ENCODE data around the gene ANKS1B. TPM values are rescaled to one million over a fixed set of nuclear protein-coding genes. Genes with fewer than 3 reads are reported as not detected.
A peak's percentile ranks its signal among the peaks of the same experiment; 100 is the strongest.

ANKS1B gene
- total RNA-seq, 6 experiments from 2014 or later: 0.31 to 0.66 (median 0.37) TPM

DNA sequence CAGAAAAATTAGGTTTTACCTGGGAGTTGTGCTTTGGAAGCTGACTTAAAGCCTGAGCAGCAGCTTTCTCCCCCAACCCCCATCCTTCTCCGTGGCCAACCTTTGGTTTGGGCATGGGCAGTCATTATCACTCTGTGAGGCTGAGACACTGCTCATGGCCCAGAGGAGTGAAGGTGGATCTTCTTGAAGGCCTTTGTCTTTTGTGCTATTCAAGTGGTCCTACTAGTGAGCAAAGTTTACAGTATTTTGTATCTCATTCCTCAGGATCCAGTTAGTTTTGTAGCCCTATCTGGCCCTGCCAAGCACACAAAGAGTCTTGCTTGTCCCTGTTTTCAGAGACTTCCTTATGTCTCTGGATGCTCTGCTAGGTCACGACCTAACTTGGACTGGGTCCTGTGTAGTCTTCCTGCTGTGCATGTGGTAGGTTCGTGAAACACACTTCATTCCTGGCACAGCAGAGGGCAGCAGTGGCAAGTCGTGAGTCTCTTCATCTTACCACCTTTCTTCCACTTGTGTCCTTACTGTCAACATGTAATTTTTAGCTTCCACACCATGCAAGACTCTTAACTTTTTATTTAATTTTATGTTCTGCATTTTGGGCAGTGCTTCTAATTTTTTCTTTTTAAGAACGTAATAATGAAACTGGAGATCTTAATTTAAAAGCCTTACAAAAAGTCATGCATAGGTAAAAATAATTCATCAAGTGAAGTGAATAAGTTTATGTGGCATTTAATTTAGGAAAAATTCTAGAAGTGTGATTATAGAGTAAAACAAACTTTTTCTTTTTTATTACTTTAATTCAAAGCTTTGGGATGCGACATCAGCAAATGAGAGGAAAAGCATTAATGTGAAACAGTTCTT, 1285.9 kb downstream of the ANKS1B start:
- Mint-ChIP-seq H3K36me3 (ENCODE audit: low read depth) (peaks cover 19% of the 10 kb centered on the region), H3K9me3 (no peaks in the 10 kb centered on the region), H3K4me1 (ENCODE audit: low read depth) (peaks cover 9% of the 10 kb centered on the region), H3K4me3 (no peak overlapping the region), H3K27ac (peak overlapping the region; percentile 30; the same call in 1 of the 2 replicates), H3K27me3 (ENCODE audit: insufficient read depth) (no peaks in the 10 kb centered on the region)
- DNase-seq: peak; percentile 48
- TF ChIP-seq, protein P1, sequence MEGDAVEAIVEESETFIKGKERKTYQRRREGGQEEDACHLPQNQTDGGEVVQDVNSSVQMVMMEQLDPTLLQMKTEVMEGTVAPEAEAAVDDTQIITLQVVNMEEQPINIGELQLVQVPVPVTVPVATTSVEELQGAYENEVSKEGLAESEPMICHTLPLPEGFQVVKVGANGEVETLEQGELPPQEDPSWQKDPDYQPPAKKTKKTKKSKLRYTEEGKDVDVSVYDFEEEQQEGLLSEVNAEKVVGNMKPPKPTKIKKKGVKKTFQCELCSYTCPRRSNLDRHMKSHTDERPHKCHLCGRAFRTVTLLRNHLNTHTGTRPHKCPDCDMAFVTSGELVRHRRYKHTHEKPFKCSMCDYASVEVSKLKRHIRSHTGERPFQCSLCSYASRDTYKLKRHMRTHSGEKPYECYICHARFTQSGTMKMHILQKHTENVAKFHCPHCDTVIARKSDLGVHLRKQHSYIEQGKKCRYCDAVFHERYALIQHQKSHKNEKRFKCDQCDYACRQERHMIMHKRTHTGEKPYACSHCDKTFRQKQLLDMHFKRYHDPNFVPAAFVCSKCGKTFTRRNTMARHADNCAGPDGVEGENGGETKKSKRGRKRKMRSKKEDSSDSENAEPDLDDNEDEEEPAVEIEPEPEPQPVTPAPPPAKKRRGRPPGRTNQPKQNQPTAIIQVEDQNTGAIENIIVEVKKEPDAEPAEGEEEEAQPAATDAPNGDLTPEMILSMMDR (IDR thresholded peaks at IDR 0.05): peak; percentile 78

DNA sequence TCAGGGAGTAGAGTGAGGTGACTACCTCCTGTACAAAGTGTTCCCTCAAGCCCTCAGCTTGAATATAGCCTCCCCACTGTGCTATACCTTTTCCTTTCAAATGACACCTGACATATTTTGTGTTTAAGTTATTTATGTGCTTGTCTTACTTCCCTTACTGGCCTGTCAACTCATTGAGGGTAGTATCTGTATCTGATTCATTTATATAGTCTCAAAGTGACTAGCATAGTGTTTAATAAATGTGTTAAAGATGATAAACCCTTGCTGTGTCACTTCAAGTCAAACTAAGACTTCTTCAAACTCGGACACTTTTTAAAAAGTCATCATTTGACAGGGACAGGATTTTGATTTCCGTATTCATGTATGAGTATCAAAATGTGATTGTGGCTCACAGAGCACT, 1287.5 kb downstream of the ANKS1B start:
- no peaks in the 10 kb centered on the region for H3K9me3 Mint-ChIP-seq
- H3K36me3 Mint-ChIP-seq (ENCODE audit: low read depth): peaks cover 27% of the 10 kb centered on the region
- H3K27me3 Mint-ChIP-seq (ENCODE audit: insufficient read depth): no peaks in the 10 kb centered on the region
- DNase-seq: no peak
- no peak overlapping the region for H3K27ac Mint-ChIP-seq
- peaks cover 9% of the 10 kb centered on the region for H3K4me1 Mint-ChIP-seq (ENCODE audit: low read depth)
- TF ChIP-seq, protein P1 (IDR thresholded peaks at IDR 0.05): no peak
- H3K4me3 Mint-ChIP-seq: no peak overlapping the region

DNA sequence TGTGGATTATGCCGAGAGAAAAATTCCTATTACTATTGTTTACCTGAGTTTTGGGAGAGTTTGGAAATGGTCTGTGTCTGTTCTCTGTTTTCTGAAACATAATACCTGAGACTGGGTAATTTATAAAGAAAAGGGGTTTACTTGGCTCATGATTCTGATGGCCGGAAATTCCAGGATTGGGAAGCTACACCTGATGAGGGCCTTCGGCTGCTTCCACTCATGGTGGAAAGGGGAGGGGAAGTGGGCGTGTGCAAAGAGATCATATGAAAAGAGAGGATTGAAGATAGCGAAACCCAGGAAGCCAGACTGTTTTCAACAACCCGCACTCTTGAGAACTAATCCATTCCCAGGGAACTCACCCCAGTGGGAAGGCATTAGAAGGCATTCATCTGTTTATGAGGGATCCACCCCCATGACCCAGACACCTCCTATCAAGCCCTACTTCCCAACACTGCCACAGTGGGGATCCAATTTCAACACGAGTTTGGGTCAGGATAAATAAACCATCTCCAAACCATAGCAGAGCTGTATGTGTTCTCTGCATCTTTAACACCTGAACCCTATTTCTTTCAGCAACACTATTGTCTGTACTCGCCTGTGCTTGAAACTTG, 1288.6 kb downstream of the ANKS1B start:
- Mint-ChIP-seq H3K27me3 (ENCODE audit: insufficient read depth) (no peaks in the 10 kb centered on the region), H3K27ac (no peak overlapping the region), H3K4me1 (ENCODE audit: low read depth) (peaks cover 9% of the 10 kb centered on the region), H3K9me3 (no peaks in the 10 kb centered on the region), H3K36me3 (ENCODE audit: low read depth) (peaks cover 35% of the 10 kb centered on the region), H3K4me3 (no peak overlapping the region)
- DNase-seq: no peak
- TF ChIP-seq, protein P1 (IDR thresholded peaks at IDR 0.05): no peak

DNA sequence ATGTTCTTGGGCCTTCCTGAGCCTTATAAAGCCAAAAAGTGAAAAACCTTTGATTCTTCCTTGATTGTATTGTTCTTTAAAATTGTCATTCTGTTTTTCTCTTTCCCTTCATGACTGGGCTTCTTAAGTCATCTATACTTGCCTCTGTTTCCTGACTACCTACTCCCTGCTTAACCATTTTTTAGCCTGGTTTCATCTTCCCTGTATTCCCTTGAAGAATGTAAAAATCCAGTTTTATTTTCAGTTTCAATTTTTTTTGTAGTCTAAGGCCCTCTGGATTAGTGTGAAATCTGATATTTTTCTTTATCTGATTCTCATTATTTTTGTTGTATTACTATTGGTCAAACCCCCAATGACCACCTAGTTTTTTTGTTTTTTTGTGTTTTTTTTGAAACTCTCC, 1293.4 kb downstream of the ANKS1B start:
- Mint-ChIP-seq H3K36me3 (ENCODE audit: low read depth) (peaks cover 31% of the 10 kb centered on the region), H3K27me3 (ENCODE audit: insufficient read depth) (no peaks in the 10 kb centered on the region), H3K27ac (peak overlapping the region; percentile 5), H3K9me3 (no peaks in the 10 kb centered on the region), H3K4me1 (ENCODE audit: low read depth) (no peaks in the 10 kb centered on the region), H3K4me3 (no peak overlapping the region)
- TF ChIP-seq, protein P1 (IDR thresholded peaks at IDR 0.05): no peak
- DNase-seq: no peak

DNA sequence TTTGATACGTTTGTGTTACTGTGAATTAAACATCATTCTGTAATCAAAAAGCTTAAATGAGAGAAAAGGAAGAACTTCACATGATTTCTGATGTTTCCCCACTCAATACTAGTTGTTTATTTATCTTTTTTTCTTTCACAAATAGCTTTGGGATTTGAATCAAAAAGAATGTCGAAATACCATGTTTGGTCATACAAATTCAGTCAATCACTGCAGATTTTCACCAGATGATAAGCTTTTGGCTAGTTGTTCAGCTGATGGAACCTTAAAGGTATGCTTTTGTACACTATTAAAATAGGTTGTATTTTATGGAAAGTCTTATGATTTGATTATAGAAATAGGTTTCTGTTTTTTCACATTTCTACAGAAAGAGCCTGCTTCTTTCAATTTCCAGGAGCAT, 1298.1 kb downstream of the ANKS1B start:
- no peak overlapping the region for H3K27ac Mint-ChIP-seq
- peaks cover 30% of the 10 kb centered on the region for H3K36me3 Mint-ChIP-seq (ENCODE audit: low read depth)

More for the DNA sequence above, 1298.1 kb downstream of the ANKS1B start:
- Mint-ChIP-seq H3K27me3 (ENCODE audit: insufficient read depth) (no peaks in the 10 kb centered on the region), H3K4me1 (ENCODE audit: low read depth) (no peaks in the 10 kb centered on the region), H3K9me3 (no peaks in the 10 kb centered on the region), H3K4me3 (no peak overlapping the region)
- no peak for DNase-seq
- TF ChIP-seq, protein P1 (IDR thresholded peaks at IDR 0.05): no peak

Other genes starting within 250 kb of the ANKS1B start
- gene BLTP3B, start 157.9 kb upstream of the ANKS1B start, total RNA-seq (2021; fragmentation: NEBNext Ultra II Directional; extraction: Animal tissue kit (Norgen Biotek cat#: 25700)): 10 to 100 TPM; 28.5 to 34.2 (median 33.4) TPM
- 10 to 100 TPM; 23.2 to 29.2 (median 24.9) TPM for gene ACTR6, start 215.9 kb upstream of the ANKS1B start, total RNA-seq (2021; fragmentation: NEBNext Ultra II Directional; extraction: Animal tissue kit (Norgen Biotek cat#: 25700))